Superior temporal gyrus (tissue), 1 donor: Measurements from ENCODE around the gene SLC2A1.

Source experiments
- DNase-seq: peaks from one replicate; pipeline ENCODE4 v3.0.0-alpha.2; 2016; ENCODE audit errors: extremely low spot score

The SLC2A1 gene

DNA sequence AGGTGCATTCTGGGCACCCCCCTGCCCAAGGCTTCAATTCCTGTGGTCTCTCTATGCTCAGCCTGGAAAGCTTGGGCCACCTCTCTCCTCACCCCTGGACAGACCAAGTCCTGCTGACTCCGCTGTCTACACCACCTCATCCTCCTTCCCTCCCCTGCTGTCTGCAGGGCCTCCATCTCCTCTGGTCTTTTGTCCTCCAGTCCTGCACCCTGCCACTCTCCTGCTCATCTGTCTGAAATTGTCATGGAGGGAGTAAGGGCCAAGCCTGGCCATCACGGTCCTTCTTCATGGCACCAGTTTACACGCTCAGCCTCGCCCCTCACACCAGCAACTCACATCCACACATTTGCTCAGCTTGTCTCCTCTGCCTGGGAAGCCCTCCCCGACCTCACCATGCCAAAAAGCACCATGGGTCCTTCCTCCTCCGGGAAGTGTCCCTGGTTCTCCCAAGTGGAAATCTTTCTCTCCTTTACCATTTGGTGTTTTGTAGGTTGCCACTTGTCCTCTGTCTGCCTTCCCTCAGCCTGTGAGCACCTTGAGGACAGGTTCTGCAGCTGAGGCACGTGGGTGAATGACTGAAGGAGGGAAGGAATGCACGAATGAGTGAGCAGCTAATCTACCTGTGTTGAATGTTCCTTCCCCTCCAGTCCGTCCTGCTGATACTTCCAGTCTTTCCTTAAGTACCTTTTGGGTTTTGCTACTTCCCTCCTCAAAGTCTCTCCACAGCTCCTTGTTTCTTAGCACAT lies 2.1 kb upstream of the SLC2A1 start:
- DNase-seq = peak; percentile 6

DNA sequence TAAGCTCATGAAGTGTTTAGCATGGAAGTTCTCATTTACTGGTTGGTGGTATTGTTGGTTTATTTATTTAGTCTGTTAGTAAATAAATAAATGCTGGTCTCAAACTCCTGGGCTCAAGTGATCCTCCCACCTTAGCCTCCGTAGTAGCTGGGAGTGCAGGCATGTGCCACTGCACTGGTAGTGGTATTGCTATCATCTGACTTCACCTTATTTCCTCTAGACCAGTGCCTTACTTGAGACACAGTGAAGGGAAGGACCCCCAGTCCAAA lies 1.4 kb upstream of the SLC2A1 start:
- peak; percentile 6 for DNase-seq

DNA sequence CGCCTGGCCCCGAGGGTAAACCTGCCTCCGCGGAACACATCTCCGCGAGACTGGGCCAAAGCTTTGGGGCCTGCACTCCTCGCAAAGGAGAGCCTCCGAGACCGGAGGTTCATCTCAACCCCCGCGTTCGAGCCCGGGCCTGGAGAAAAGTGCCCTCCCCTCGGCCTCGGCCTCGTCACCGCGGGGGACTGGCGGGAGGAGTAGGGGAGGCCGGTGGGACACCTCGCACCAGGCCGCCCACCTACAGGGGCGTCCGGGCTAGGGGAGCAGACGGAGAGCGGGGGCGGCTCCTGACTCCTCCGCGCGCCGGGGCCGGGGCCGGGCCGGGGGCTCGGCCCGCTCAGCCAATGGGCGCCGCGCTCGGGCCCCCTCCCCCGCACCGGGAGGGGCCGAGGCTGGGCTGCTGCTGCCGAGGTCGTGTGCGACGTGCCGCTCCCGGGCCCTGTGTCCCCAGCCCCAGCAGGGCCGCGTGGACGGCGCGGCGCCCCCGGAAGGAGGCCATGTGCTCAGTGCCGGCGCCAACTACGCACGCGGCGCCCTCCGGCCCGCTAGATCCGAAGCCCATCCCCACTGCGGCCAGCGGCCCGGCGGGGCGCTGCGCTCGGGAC lies 684 bp downstream of the SLC2A1 start:
- DNase-seq = peak; percentile 30

DNA sequence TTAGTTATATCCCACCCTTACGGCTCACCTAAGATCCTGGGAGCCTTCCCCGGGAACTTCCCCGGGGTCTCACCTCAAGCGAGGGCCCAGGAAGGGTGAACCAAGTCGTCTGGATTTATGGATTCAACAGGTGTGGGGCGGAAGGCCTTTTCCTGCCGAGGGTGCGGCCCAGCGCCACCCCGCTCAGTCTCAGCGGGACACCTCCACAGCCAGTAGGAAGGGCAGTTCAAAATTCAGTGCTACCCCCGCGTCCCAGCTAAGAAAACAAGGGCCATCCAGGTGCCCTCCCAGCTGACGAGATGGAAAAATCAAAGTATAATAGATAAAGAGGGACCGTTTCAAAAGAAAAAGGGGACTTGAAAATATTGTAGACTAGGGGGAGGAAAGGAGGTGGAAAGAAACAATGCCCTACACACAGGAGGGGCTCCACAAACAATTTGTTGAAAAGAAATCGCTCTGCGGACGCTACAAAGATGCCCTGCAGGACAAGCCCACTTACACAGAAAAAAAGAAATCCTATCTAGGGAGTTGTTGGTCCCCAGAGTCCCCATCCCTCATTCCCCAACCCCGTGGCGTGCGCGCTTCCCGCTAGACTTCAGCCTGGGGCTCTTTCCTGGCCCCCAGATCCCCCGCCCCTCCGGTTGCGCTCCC lies 1.3 kb downstream of the SLC2A1 start:
- peak; percentile 13 for DNase-seq

DNA sequence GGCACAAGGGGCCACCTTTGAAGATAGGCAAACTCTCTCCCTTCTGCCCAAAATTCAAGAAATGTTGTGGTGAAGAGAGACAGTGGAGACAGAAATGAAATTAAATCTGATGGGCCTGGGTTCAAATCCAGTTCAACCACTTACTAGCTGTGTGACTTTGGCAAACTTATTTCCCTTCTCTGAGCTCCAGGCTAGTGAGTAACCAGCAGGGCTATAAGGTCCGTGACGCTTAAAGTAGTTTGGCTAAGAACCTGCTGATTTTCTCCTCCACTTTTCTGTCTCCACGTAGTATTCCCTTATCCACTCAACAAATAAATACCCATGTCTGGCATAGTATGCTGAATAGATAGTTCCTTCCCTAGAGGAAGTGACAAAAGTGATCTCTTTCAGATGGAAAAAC lies 1.9 kb downstream of the SLC2A1 start:
- DNase-seq = peak; percentile 11

DNA sequence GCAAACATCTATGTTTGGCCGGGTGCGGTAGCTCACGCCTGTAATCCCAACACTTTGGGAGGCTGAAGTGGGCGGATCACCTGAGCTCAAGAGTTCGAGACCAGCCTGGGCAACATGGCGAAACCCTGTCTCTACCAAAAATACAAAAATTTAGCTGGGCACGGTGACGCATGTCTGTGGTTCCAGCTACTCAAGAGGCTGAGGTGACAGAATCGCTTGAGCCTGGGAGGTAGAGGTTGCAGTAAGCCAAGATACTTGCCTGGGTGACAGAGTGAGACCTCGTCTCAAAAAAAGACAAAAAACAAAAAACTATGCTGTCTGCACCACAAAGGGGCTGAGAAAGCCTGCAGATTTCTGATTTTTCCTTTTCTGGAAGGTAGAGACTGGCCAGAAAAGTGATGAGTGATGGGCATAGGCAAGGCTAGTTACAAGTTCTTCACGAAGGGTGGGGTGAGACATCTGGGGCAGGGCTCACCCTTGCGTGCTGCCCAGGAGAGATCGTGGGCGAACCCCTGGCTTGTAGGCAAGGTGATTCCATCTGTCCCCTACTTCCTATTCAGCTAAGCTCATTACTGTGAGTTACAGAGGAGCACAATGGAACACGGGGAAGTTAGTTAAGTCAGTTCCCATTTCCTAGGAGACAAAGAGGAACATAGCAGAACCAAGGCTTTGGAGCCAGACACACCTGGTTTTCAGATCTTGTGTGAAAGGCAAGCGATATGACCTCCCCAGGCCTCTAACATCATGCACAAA lies 3.2 kb downstream of the SLC2A1 start:
- DNase-seq = peak; percentile 6

DNA sequence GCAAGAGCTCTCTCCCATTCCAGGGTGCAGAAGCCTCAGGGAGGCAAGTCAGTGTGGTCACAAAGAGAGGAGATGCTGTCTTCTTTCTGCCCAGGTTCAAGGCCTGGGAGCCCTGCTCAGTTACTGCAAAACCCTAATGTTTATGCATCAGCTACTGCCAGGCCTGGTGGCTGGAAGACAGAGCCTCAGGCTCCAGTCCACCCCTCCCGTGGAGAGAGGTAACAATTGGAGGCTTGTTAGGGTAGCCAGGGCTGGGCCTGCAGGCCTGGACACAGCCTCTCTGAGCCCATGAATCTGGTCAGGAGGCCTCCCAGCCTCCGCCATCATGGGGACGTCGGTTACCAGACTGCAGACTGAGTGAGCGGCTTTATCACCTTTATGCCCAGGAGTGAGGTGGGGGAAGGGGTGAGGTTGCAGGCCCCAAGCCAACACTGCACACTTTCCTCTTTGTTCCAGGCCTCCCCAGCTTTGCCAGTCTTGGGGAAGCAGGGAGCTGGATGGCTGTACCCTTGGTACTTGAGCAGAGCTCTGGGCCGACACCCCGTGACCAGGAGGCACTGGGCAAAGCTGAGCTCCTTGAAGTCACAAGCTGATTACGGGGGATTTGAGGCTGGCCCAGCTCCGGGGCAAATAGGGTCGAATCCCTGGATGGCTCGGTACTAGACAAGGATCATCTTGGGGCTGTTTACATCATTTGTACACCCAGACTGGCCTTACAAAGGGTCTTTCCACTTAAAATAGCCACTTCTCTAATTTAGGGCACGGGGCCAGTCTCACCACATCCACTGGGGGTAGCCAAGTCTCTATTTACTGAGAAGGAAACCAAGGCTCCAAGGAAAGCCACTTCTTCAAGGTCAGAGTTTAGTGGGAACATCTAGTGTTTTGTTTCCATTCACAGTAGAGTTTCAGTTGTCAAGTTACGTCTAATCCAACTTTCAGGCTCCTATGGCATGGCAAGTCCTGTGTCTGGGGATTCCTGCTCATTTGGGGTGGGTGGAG lies 5.2 kb downstream of the SLC2A1 start:
- peak; percentile 84 for DNase-seq

DNA sequence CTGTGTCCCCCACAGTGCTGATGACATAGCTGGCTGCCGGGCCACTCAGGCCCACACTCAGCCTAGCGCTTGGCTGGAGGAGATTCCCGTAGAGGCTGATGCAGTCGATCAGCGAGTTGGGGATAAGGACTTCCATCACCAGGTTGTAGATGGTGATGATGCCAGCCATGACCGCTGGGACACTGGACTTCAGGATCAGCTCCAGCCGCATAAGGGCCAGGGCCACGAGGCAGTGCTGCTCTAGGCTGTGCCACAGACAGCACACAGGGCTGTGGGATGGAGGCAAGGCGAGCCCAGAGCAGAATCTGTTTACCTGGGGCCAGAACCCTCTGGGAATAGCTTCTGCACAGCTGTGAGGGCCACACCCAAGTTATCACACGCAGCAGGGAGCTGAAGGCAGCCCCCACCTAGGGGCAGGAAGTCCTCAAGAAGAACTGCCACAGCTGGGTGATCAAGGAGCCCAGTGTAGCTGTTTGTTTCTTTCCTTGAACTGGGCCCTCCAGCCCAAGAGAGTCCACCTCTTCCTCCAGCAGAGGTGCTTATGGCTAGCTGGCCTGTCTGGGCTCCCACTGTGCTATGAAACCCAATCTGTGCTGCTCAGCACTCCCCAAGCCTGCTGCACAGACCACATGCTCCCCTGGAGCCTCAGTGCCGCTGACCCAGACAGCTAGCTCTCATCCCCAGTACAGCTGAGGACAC lies 6.2 kb downstream of the SLC2A1 start:
- DNase-seq = no peak

DNA sequence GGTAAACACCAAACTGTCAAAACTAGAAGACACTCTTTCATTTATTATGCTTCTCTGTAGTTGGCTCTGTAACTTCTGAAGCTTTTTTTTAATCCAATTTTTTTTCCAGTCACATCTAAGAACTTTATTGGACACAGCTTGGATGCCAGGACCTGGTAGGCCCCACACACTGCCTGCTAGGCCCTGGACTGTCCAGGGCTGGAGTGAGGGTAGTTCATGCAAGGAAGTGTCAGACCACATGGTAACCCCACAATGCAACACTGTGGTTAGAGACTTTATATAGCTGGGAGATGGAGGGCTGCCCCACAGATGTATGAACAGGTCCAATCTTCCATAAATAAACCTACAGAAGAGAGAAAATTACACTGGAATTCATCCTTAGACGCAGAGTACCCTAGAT lies 7.1 kb downstream of the SLC2A1 start:
- no peak for DNase-seq

DNA sequence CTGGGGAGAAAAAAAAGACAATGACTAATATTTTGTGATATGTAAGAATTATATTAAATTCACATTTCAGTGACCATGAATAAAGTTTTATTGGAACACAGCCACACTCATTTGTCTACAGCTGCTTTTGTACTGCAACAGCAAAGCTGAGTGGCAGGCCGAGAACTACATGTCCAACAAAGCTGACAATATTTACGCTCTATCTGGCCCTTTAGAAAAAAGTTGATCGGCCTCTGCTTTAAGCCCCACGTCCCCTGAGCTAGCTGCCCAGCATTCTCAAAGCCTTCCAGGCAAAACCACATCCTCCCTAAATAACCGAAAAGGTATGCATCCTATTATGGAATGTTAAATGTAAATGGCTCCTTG lies 8.6 kb downstream of the SLC2A1 start:
- no peak for DNase-seq

DNA sequence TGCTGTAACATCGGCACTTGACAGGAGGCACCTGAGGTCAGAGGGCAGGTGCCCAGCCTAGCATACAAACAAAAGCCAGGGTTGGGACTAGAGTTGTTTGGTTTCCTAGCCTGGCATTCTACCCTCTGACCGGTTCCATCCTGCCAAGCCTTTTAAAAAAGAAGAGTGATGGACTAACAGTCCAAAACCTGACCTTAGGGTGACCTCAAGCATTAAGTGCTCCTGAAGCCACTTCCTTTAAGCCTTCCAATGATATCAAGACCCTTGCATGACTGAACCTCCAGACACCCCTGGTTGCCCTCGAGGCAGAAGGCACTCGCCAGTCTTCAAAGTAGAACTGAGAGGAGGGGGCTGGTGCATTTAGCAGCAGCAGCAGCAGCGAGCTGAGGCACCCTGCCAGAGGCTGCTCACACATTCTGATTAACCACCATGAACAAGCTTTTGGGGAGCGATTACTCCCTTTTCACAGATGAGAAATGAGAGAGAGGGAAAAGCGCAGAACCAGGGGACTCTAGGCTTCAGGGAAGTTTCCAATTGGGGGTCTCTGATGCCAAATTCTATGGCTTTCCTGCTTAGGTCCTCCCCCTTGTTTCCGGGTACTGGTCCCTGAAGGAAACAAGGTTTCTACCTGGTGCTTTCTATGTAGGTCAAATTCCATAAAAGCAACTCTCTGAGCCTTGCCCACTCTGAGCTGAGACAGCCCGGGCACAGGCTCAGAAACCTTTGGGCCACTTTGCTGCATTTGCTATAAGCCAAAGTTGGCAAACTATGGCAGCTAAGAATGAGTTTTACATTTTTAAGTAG lies 9.2 kb downstream of the SLC2A1 start:
- no peak for DNase-seq

DNA sequence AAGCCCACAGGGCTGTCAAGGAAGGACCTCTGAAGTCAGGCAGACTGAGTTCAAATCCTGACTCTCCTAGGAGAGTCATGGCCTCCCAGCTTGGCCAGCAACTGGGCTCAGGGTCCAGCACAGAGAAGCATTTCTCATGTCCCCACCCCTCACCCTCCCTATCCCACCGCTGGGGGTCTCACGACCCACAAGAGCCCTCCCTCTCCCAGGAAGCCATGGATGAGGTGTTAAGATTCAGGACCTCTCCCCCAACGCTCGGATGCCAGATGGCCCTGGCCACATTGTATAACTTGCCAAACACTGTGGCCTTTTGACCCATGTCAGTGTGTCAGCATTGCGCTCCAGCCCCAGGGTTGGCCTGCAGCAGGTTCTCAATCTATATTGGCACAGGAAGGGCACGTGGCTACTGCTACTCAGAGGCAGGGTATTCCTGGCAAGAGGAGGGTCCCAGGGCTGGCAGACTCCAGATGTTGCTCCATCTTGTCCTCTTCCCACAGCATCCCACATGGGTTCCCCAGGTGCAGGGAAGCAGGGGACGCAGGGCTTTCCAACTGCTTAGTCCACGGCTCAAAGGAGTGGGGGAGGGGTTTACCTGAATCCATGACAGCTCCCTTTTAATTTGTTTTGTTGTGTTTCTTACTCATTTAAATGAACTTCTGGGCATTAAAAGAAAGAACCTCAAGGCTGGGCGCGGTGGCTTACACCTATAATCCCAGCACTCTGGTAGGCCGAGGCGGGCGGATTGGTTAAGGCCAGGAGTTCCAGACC lies 10.5 kb downstream of the SLC2A1 start:
- DNase-seq = no peak

DNA sequence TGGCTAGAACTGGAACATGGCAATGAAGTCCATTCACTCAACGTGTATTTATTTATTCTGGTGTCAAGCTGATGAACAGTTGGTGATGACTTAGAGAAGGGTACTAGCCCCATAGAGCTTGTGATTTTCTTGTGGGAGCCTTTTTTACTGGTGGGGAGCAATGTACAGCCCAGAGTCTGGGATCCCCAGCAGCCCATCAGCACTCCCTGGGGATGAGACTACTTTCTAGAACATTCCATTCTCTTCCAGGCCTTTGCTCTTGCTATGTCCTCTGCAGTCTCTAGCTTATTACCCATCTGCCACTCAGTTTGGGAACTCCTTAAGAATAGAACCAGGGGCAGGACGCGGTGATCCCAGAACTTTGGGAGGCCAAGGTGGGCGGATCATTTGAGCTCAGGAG lies 11.6 kb downstream of the SLC2A1 start:
- no peak for DNase-seq

DNA sequence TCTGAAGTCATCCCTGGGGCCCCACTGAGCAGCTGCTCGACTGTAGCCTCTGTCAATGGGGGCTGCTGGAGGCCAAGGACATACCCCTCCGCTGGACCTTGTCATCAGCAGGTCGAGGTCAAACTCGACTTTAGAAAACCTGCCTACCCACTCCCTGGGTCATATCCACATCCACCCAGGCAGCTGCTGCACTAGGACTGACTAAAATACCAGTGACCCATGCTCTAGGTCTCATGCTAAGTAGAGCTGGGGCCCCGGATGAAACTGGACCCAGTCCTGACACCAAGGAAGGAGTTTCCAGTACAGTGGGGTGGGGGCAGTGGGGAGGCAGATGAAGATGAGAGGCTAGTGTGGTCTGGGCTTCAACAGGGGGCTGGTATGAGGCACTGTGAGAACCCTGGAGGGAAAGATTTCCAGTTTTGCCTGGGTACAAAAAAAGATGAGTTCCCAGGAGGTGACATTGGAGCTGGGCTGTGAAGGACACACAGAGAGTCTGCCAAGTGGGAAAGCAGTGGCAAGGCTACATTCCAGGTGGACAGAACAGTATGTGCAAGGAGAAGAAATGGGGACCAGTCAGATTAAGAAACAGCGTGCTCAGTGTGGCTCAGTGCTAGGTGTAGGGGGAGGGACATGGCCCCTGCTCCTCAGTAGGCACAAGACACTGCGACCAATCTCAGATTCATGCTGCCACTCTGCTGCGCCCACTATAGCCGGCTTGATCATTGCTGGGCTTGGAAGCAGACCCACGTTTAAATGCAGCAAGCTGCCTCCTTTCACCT lies 12.4 kb downstream of the SLC2A1 start:
- no peak for DNase-seq

DNA sequence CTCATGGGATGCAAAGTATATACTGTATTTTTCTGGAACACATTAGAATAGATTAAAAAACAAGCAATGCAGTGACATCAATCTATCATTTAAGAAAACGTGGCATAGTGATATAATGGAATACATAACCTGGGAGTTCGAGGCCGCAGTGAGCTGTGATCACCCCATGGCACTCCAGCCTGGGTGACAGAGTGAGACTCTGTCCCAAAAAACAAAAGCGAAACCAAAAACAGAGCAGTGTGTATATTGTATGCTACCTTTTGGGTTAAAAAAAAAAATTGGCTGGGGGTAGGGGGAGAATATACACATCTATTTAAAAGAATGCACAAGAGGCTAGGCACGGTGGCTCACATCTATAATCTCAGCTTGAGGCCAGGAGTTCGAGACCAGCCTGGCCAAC lies 13.5 kb downstream of the SLC2A1 start:
- no peak for DNase-seq

DNA sequence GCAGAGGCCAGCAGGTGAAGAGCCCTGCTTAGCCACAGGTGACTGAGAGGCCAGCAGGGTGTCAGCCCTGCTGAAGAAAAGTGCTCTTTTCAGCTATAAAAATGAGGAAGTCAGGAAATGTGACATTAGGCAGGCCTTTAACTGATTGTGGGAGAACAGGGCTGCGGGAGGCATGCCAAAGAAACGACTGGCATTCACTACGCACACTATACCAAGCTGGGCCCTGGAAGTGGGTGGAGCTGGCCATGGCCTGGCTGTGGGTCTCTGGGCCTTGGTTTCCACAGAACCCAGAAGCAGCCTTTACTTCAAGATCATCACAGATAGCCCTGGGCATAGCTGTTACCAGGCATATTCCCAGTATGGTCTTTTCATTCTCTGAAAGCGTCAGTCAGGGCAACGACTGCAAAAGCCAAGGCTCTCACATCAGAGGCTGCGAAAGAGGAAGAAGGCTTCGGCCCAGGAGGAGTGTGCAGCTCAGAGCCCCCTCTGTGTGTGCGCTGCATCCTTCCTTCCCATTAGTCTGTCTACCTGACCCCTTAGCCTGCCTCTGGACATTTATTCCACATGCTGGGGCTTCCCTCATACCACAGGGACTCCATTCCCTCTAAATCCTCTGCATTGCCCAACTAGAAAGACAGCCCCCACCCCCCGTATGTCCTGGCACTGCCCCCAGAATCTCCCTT lies 14.3 kb downstream of the SLC2A1 start:
- no peak for DNase-seq

DNA sequence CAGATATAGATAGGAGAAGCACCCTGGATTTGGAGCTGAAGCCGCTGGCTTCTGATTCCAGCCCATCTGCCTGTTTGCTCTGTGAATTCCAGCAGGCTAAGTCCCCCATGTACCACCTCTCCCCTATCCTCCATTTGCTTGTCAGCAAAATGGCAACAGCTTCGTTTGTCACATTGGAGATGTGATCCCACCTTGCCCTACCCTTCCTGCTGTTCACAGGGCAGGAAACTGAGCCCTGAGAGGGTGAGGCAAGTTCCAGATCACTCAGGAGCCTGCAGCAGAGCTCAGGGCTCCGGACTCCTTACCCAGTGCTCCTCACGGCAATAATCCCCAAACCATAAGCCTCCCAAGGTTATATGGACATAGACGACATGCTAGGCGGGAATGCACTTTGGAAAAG lies 14.9 kb downstream of the SLC2A1 start:
- DNase-seq = no peak

DNA sequence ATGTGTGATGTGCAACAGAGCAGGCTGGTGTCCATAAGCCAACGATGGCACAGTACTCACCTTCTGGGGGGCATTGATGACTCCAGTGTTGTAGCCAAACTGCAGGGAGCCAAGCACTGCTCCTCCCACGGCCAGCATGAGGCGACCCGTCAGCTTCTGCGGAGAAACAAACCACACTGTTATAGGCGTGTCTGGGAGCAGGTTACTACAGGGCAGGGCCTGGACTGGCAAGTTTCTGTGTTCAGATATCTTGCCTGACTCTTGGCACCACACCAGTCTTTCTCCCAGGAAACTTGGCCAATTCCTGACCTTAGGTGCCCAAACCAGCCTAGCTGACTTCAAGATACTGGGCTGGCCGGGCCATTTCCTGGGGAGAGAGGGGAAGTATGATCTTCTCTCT lies 15.5 kb downstream of the SLC2A1 start:
- DNase-seq = no peak
